Measurements from ENCODE around the gene FRMD8.

GRCh38 chr11:65445604-65446445 lies 59.4 kb downstream of the FRMD8 start:
- peak in 1 of 2 donors; percentile 55 for TF ChIP-seq POLR2AphosphoS5 (IDR thresholded peaks at IDR 0.05)
- TF ChIP-seq, protein P1, sequence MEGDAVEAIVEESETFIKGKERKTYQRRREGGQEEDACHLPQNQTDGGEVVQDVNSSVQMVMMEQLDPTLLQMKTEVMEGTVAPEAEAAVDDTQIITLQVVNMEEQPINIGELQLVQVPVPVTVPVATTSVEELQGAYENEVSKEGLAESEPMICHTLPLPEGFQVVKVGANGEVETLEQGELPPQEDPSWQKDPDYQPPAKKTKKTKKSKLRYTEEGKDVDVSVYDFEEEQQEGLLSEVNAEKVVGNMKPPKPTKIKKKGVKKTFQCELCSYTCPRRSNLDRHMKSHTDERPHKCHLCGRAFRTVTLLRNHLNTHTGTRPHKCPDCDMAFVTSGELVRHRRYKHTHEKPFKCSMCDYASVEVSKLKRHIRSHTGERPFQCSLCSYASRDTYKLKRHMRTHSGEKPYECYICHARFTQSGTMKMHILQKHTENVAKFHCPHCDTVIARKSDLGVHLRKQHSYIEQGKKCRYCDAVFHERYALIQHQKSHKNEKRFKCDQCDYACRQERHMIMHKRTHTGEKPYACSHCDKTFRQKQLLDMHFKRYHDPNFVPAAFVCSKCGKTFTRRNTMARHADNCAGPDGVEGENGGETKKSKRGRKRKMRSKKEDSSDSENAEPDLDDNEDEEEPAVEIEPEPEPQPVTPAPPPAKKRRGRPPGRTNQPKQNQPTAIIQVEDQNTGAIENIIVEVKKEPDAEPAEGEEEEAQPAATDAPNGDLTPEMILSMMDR (IDR thresholded peaks at IDR 0.05): no peak
